HG03064 (cell line): ENCODE data around the gene IFITM1.
"Not testable (repeated sequence)": the region's sequence is repeated elsewhere in the genome, so short reads cannot be mapped to it uniquely, and the experiment has no call there.

Experiments used
- ATAC-seq: cut with Tn5 transposase; IDR thresholded peaks from one replicate; pipeline ENCODE4 v1.9.1; 2021; ENCODE audit warnings: low read depth; ENCODE audit not compliant: unreplicated experiment

IFITM1 gene

DNA sequence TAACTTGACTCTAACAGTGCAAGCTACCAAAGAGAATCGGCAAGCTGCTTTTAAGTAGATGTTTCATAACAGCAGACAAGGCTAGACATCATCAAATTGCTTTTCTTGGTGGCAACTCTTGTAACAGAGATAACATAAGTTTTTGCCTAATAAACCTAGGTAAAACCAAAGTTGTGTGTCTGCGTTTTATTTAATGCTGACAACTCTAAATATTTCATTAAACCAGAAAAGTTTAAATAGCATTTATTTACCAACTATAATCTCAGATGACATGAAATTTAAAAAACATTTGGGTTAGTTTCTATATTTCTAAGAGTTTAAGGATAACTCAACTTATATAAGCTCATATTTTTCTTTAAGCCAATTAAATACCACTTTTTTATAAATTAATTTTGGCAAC, 26.1 kb downstream of the IFITM1 start:
- ATAC-seq = no peak

DNA sequence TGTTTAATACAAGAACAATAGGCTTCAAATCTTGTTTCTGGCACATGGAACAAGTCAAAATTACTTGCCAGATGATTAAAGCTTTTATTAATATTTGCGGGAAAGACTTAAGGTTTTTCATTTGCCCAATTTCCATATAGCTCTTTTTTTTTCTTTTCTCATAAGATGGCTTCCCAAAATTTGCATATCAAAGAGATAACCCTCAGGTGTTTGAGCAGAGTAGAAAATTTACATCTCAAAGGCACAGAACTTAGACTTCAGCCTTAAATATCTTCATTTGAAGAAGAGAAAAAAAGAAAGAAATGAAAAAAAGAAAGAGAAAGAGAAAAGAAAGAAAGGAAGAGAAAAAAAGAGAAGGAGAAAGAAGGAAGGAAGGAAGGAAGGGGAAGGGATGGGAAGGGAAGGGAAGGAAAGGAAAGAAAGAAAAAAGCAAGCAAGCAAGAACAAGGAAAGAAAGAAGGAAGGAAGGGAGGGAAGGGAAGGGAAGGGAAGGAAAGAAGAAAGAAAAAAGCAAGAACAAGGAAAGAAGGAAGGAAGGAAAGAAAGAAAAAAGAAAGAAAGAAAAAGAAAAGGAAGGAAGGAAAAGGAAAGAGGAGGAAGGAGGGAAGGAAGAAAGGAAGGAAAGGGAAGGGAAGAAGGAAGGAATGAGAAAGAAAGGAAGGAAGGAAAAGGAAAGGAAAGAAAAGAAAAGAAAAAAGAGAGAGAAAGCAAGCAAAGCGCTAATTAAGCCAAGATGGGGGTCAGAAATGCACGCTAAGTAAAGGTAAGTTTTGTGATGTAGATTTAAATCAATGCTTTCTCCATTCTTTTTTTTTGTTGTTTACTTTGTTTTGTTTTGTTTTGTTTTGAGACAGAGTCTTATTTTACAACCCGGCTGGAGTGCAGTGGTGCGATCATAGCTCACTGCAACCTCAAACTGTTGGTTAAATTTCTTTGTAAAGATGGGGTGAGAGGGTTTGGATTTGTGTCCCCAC, 27.0 kb downstream of the IFITM1 start:
- no peak for ATAC-seq

DNA sequence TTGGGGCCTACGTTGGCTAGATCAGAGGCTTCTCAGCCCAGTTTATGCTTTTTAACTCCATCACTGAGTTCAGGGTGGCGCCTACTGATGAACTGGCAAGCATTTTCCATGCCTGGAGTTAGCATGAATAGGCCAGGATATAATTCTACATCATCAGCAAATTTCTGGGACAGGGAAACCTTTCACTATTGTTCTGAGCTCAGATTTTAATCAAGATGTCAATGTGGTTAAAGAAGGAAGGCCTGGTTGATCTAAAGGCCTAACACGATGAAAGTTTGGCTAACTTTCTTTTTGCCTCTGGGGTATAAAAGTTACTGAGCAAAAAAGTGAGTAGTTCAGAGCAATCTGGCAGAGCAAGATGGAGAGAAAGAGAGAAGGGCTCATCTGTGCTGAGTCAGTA, 28.5 kb downstream of the IFITM1 start:
- no peak for ATAC-seq

DNA sequence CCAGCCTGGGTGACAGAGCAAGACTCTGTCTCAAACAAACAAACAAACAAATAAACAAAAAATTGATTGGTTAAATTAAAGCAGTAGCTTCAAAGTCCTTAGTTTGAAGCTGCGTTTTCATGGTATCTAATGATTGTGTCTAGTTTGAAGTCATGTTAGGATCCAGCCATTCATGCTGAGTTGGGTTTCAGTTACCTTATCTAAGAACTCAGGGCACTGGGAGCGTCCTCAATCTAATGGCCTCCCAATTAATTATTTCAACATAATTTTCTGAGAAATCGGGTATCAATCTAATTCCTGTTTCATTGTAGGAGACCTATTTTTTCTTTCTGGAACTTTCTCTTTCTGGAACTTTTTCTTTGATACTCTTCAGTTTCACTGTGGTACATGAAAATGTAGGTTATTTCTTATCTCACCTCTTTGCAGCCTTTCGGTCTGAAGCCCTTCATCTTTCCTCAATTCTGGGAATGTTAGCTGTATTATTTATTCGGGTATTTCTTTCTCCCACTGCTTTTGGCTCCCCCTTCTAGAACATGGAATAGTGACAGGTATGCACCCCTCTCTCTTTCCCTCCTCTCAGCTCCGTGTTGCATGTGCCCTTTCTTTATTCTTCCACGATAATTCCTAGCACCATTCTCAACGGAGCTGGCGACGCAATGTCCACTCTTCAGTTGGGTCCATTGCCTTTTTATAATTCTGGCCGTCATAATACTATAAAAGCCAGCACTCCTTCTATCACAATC, 31.2 kb downstream of the IFITM1 start:
- no peak for ATAC-seq

DNA sequence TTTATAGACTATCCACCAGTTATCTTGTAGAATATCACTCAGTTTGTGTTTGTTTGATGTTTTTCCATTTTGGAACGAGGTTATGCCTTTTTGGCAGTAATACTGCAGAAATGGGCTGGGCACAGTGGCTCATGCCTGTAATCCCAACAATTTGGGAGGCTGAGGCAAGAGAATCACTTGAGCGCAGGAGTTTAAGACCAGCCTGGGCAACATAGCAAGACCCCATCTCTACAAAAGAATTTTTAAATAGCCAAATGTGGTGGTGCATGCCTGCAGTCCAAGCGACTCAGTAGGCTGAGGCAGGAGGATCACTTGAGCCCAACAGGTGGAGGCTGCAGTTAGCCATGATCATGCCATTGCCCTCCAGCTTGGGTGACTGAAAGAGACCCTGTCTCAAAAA, 32.7 kb downstream of the IFITM1 start:
- ATAC-seq = no peak

DNA sequence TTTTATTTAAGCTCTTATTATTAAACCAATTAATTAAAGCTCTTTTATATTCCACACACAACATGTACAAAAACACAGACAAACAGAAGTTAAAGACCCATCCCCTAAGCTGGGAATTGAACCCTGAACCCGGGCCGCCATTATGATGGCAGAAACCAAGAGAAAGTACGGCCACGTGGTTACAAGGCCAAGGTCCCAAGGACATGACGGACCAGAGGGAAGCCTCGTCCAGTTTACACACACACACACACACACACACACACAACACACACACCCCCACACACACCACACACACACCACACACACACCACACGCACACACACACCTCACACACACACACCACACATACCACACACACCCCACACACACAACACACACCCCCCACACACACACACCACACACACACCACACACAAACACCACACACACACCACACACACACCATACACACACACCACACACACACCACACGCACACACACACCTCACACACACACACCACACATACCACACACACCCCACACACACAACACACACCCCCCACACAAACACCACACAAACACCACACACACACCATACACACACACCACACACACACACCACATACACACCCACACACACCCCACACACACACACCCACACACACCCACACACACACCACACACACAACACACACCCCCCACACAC, 35.6 kb downstream of the IFITM1 start:
- not testable (repeated sequence) for ATAC-seq

DNA sequence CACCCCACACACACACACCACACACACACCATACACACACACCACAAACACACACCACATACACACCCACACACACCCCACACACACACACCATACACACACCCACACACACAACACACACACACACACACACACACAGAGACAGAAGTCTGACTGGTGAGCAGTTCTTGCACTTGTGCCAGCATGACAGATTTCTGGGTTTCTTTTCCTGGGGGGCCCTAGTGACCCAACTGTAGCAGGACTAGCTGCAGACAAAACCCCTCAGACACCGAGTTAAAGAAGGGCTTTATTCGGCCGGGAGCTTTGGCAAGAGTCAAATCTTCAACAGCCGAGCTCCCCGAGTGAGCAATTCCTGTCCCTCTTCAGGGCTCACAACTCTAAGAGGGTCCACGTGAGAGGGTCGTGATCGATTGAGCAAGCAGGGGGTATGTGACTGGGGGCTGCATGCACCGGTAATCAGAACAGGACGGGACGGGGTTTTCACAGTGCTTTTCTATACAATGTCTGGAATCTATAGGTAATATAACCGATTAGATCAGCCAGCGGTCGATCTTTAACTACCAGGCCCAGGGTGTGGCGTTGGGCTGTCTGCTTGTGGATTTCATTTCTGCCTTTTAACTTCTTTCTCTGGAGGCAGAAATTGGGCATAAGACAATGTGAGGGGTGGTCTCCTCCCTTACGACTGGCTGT, 36.3 kb downstream of the IFITM1 start:
- ATAC-seq = not testable (repeated sequence)

DNA sequence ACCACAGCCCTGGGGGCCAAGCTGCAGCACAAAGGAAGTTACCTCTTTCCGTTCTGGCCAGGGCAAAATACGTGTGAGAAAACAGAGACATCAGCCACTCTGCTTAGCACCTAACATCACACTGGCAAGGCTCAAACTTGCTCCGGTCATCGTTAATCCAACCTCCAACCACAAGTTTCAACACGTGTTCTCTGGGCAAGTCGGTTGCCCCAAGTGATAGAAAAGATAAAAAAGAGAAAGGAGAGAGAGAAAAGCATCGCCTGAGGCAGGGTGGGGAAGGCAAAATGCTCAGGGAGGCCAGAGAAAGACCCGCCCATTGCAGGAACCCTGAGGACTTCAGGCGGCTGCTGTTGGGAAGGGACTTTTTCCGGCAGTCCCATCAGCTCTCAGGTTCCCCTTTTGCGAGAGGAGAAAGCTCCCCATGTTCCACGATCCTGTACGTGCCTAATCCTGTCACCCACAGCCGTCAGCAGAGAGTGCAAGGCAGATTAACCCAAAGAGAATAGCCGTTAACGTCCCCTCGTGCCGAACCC, 36.9 kb downstream of the IFITM1 start:
- ATAC-seq = no peak

DNA sequence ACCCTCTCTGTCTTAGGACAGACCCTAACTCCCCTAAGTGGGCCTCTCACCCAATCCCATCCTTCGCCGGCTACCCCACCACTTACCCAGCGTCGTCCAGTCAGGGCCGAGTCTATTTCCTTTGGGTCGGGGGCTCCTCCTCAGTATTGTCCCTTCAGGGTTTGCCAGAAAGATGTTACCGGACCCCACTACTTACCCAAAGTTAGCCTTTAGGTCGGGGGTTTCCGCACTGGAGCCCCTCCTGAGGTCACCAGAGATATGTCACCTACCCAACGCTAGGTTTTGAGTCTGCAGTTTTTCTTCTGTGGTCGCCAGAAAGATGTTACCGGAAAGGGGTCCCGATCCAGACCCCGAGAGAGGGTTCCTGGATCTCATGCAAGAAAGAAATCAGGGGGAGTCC, 37.6 kb downstream of the IFITM1 start:
- no peak for ATAC-seq

DNA sequence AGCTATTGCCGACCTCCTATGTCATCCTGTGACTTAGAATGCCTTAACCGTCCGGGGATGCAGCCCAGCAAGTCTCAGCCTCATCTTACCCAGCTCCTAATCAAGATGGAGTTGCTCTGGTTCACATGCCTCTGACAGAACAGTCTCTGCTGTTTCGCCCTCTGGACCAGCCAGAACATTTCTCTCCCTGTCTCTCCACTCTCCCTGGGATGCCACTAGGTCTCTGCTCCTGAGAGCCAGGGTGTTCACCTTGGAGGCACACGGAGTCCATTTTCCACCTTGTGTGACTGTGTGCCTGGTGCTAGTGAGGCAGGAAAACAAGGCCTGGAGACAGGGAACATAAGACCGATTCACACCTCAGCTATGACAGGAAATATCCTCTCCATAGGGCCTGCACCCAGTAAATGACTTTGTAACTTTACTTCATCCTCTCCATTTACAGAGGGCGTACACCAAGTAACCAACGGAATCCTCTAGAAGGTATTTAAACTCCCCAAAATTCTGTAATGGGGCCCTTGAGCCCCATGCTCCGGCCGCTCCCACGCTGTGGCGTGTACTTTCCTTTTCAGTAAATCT, 38.7 kb downstream of the IFITM1 start:
- no peak for ATAC-seq

DNA sequence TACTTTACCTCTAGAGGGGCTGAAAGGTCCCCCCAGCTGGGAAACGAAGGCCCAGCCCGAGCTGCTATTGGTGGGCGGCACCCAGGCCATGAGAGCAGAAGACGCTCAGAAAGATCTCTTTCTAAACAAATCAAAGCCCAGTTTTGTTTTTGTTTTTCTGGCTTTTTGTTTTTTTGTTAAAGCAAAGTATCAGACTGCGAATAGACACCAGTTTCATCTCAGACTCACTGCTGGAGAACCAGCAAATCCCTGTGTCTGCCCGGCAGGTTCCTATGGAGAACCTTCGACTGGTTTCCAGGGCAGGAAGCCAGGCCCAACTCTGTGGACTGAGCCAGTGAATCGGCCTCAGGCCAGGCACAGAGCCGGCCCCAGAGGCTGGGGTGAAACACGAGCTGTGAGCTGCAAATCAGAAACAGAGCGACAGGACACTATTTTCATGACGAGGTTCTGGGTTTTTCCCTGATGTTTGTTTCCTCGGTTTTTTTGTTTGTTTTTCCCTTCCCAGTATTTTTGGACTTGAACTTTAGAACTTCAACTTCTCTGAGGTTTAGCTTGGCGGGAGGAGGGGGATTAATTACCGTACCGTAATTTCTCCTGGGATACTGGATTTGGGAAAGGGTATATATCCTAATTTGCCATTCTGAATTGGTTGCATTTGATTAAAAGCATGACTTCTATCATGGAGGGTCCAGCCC, 39.5 kb downstream of the IFITM1 start:
- ATAC-seq = no peak

DNA sequence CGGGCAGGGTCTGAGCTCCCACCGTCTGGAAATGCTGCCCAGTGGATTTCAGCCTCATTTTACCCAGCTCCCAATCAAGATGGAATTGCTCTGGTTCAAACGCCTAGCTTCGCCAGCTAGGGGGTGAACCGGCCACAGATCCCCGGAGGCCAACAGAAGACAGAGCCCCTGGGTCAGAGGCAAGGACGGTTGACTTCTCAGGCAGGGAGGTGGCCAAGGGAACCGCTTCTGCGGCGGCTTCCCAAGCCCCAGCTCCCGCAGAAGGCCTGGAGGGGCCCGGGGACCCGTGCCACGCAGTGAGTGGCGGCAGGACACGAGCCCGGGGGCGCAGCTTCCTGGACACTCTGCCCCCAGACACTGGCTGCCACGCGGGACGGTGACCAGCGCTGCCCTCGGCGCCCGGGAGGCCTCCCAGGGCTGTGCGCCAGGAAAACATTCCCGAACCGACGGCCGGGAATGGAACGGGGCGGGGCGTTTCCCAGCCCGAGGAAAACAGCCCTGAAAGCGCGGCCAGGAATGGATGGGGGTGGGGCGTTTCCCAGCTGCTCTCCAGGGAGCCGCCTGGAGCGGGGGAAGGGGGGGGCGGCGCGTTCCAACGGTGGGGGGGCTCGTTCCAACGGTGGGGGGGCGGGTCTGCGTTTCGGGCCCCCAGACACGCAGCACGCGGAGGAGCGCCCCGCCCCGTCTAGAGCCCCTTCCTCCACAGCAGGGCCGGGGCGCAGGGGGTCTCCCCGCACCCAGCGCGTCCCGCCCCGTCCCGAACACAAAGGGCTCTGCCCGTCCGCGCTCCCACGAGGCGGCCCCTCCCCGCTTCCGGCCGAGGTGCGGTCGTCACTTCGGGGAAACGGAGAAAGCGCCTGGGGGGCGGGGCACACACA, 42.0 kb downstream of the IFITM1 start:
- ATAC-seq = no peak

DNA sequence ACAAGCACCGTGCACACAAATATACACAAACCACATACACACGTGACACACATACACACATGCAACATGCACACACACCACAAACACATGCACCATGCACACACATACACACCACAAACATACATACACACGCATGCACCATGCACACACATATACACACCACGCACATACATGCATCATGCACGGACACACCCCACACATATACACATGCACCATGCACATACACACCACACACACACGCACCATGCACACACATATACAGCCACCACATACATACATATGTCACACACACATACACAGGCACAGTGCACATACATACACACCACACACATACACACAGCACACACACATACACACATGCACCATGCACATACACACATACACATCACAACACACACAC, 42.8 kb downstream of the IFITM1 start:
- ATAC-seq = no peak

DNA sequence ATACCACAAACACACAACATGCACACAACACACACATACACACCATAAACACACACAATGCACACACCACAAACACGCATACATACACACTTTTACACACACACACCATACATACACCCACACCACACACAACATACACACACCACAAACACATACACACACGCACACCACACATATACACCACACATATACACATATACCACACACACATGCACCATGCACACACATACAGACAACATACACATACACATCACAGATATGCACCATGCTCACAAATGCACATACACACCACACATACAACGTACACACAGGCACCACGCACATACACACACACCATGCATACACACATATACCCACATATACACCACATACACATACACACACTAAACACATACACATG, 43.7 kb downstream of the IFITM1 start:
- ATAC-seq = no peak

DNA sequence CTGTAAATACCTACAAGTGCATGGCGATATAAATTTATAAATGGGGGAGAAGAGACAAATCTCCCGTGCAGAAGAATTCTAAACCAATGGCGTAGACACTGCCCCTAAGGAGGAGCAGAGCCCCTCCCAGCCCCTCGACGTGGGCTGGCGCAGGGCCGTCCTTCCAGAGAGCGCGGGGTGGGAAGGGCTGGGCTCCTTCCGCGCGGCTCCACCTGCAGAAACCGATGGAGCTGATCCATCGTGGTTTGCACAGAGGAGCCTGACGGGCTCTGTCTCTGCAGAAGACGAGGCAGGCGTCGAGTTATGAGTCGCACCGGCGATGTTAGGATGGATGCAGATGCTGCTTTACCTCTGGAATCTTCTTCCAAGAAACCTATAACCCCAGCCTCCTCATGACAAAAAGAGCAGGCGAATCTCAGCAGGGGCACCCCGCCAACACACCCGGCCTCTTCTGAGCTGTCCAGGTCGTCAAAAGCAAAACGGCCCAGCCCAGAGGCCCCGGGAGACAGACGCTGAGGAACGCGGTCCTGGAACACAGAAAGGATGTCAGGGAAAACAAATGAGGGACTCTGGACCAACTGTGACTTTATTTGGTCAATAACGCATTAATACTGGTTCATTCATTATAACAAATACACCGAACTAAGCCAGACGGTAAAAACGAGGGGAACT, 44.4 kb downstream of the IFITM1 start:
- ATAC-seq = no peak

DNA sequence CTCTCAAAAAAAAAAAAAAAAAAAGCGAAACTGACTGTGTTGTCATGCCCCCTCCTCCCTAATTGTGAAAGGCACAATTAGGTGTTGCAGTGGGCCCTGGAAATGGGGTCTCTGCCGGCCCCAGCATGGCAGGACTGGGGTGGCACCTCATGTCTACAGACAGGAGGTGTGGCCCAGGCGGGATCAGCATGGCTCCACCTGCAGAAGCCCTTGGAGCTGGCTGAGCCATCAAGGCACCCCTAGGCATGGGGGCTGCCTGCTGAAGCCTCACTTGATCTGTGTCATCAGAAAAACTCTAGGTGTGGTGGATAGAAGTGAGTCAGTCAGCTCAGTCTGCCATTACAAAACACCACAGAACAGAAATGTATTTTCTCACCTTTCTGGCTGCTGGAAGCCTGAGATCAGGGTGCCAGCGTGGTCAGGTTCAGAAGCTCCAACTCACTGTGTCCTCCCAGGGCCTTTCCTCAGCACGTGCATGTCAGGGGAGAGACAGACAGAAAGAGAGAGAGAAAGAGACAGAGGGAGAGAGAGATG, 45.4 kb downstream of the IFITM1 start:
- ATAC-seq = no peak
